SW480 (cell line): ENCODE results near the gene ZFP90.
A peak's percentile ranks its signal among the peaks of the same experiment; 100 is the strongest.

Experiments
- DNase-seq: peaks from one replicate; pipeline ENCODE4 v3.0.0-alpha.2; 2016; ENCODE audit warnings: low spot score

The ZFP90 gene

GRCh38 chr16:68590201-68590994, 51.3 kb downstream of the ZFP90 start:
- no peak for DNase-seq

- DNase-seq, result peak; percentile 30
Observed at GRCh38 chr16:68592466-68593337, 53.6 kb downstream of the ZFP90 start.

GRCh38 chr16:68596266-68596665, 57.2 kb downstream of the ZFP90 start:
- no peak for DNase-seq

GRCh38 chr16:68599586-68599985, 60.5 kb downstream of the ZFP90 start:
- no peak for DNase-seq

GRCh38 chr16:68605746-68606145, 66.7 kb downstream of the ZFP90 start:
- no peak for DNase-seq

- DNase-seq, result no peak
Observed at GRCh38 chr16:68607443-68607842, 68.4 kb downstream of the ZFP90 start.

- no peak for DNase-seq
Observed at GRCh38 chr16:68608330-68608729, 69.2 kb downstream of the ZFP90 start.

- no peak for DNase-seq
Observed at GRCh38 chr16:68612996-68613395, 73.9 kb downstream of the ZFP90 start.

- no peak for DNase-seq
Observed at GRCh38 chr16:68617734-68618133, 78.6 kb downstream of the ZFP90 start.
